GM21737 (cell line): ENCODE results near the gene SEC14L2.
A peak's percentile ranks its signal among the peaks of the same experiment; 100 is the strongest.
"Not testable (repeated sequence)": the region's sequence is repeated elsewhere in the genome, so short reads cannot be mapped to it uniquely, and the experiment has no call there.

Experiments used
- ATAC-seq: cut with Tn5 transposase; IDR thresholded peaks from one replicate; pipeline ENCODE4 v1.9.1; 2021; ENCODE audit warnings: mild to moderate bottlenecking, moderate library complexity; ENCODE audit not compliant: unreplicated experiment

The SEC14L2 gene

GRCh38 chr22:30402028-30402765 lies 5.4 kb downstream of the SEC14L2 start:
- no peak for ATAC-seq

GRCh38 chr22:30402766-30403104 lies 5.9 kb downstream of the SEC14L2 start:
- ATAC-seq, result not testable (repeated sequence)

GRCh38 chr22:30404307-30404706 lies 7.5 kb downstream of the SEC14L2 start:
- no peak for ATAC-seq

GRCh38 chr22:30405731-30406130 lies 8.9 kb downstream of the SEC14L2 start:
- no peak for ATAC-seq

- ATAC-seq, result no peak
Observed at GRCh38 chr22:30406400-30406799, 9.6 kb downstream of the SEC14L2 start.

- no peak for ATAC-seq
Observed at GRCh38 chr22:30408388-30409102, 11.7 kb downstream of the SEC14L2 start.

- ATAC-seq, result no peak
Observed at GRCh38 chr22:30411780-30412179, 15.0 kb downstream of the SEC14L2 start.

GRCh38 chr22:30413001-30413400 lies 16.2 kb downstream of the SEC14L2 start:
- no peak for ATAC-seq

- ATAC-seq, result no peak
Observed at GRCh38 chr22:30413745-30414524, 17.1 kb downstream of the SEC14L2 start.

GRCh38 chr22:30414525-30415047 lies 17.8 kb downstream of the SEC14L2 start:
- no peak for ATAC-seq

GRCh38 chr22:30416403-30416802 lies 19.6 kb downstream of the SEC14L2 start:
- ATAC-seq, result no peak

GRCh38 chr22:30416837-30417236 lies 20.0 kb downstream of the SEC14L2 start:
- no peak for ATAC-seq

GRCh38 chr22:30420347-30421125 lies 23.7 kb downstream of the SEC14L2 start:
- ATAC-seq, result no peak

GRCh38 chr22:30421695-30422480 lies 25.1 kb downstream of the SEC14L2 start:
- ATAC-seq, result no peak

- ATAC-seq, result no peak
Observed at GRCh38 chr22:30422481-30423300, 25.9 kb downstream of the SEC14L2 start.

- ATAC-seq, result peak; percentile 24
Observed at GRCh38 chr22:30423301-30423958, 26.6 kb downstream of the SEC14L2 start.

- peak; percentile 76 for ATAC-seq
Observed at GRCh38 chr22:30423959-30424533, 27.2 kb downstream of the SEC14L2 start.
